ENCODE results near the gene RAB37. TPM values are rescaled to one million over a fixed set of nuclear protein-coding genes. Genes with fewer than 3 reads are reported as not detected.

RAB37 gene
- total and polyA plus RNA-seq, 3 donors from 2014 or later: 0.81 to 1.9 (median 0.94) TPM

GRCh38 chr17:74768069-74768762 lies 31.2 kb downstream of the RAB37 start:
- intact Hi-C loops (cut with DNase I; ENCODE audit: low total_unique reads): no loop called here
- no peaks in the 10 kb centered on the region for H3K36me3 ChIP-seq (ENCODE audit: low read depth, missing control alignments)
- H3K4me3 ChIP-seq: no peak overlapping the region
- peak; percentile 71 for DNase-seq
- H3K4me1 ChIP-seq: peaks cover 9% of the 10 kb centered on the region
- no peaks in the 10 kb centered on the region for H3K9me3 ChIP-seq
- 52 to 58% methylated on average over 17 of the region's 17 CpGs for WGBS, 2 donors
- H3K27me3 ChIP-seq: no peaks in the 10 kb centered on the region
- no peak for TF ChIP-seq CTCF (IDR thresholded peaks at IDR 0.05)
- no peak for TF ChIP-seq POLR2A (IDR thresholded peaks at IDR 0.05)
- H3K27ac ChIP-seq: peak overlapping the region; percentile 51 to 59

DNA sequence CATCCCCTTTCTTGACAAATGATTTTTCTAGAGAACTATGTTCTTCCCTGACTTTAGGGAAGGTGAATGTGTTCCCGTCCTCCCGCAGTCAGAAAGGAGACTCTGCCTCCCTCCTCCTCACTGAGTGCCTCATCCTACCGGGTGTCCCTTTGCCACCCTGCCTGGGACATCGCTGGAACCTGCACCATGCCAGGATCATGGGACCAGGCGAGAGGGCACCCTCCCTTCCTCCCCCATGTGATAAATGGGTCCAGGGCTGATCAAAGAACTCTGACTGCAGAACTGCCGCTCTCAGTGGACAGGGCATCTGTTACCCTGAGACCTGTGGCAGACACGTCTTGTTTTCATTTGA lies 31.7 kb downstream of the RAB37 start:
- Histone ChIP-seq H3K27ac (peak overlapping the region in 1 of 2 donors; percentile 59), H3K4me3 (no peak overlapping the region), H3K4me1 (peaks cover 10% of the 10 kb centered on the region), H3K36me3 (ENCODE audit: low read depth, missing control alignments) (no peaks in the 10 kb centered on the region), H3K9me3 (no peaks in the 10 kb centered on the region), H3K27me3 (no peaks in the 10 kb centered on the region)
- TF ChIP-seq CTCF (IDR thresholded peaks at IDR 0.05): no peak
- TF ChIP-seq POLR2A (IDR thresholded peaks at IDR 0.05): no peak
- intact Hi-C loops (cut with DNase I; ENCODE audit: low total_unique reads): no loop called here
- 75 to 78% methylated on average over 4 to 7 of the region's 7 CpGs for WGBS, 2 donors
- DNase-seq: no peak

DNA sequence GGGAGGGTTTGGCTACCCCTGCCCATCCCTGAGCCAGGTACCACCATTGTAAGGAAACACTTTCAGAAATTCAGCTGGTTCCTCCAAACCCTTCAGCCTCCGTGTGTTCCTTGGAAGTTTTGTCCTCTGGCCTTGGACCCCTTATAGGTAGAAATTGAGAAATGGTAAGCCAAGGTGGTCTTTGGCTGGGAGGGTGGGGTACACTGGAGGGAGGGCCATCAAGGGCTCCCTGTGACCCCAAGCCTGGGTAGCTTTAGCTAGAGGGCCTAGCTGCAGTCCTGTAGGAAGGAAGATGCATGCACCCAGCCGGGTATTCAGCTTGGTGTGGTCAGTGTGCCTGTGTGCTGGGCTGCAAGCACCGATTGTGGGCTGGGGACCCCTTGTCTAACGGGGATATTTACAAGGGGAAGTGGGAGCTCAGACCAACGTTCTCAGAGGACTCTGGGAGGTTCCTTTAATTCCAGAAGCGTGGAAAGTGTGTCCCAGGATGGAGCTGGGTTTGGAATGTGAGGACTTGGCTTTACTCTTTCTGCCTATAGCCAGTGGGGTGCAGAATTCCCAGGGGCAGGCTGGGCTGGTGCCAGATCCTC lies 32.3 kb downstream of the RAB37 start:
- no peak overlapping the region for H3K4me3 ChIP-seq
- no peaks in the 10 kb centered on the region for H3K9me3 ChIP-seq
- H3K27me3 ChIP-seq: no peaks in the 10 kb centered on the region
- TF ChIP-seq POLR2A (IDR thresholded peaks at IDR 0.05) (no peak), CTCF (IDR thresholded peaks at IDR 0.05) (no peak)
- DNase-seq: no peak
- 47 to 68% methylated on average over 5 to 6 of the region's 6 CpGs for WGBS, 2 donors
- H3K36me3 ChIP-seq (ENCODE audit: low read depth, missing control alignments): no peaks in the 10 kb centered on the region
- H3K4me1 ChIP-seq: peaks cover 10% of the 10 kb centered on the region
- intact Hi-C loops (cut with DNase I; ENCODE audit: low total_unique reads): no loop called here
- no peak overlapping the region for H3K27ac ChIP-seq

DNA sequence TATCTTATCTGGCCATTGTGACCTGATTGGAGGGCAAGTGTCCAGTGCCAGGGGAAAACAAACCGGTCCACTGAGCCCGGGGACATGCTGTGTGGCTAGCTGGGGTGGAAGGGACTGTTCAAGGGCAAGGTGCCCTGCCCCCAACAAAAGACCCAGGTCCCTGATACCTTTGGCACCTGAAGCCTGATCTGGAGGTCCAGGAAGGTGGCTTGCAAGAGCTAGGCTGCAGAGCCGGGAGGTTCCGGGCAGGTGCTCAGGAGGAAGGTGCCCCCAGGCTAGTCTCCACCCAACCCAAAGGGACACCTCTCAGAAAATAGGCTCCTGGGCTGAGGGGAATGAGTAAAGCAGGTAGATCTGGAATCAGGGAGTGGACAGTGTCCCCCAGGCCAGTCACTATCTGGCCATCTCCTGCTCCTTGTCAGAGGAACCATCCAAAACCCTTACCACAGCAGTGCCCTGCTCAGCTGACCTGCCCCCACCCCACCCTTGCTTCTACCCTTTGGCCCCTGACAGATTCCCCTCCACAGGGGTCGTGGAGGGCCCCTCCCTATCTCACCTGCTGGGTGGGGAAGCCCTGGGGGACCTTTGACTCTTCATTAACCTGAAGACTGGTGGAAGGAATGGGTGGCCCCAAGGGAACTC lies 32.9 kb downstream of the RAB37 start:
- no peak overlapping the region for H3K27ac ChIP-seq
- no peak overlapping the region for H3K4me3 ChIP-seq
- no peak for DNase-seq
- H3K4me1 ChIP-seq: peaks cover 12% of the 10 kb centered on the region
- intact Hi-C loops (cut with DNase I; ENCODE audit: low total_unique reads): no loop called here
- H3K36me3 ChIP-seq (ENCODE audit: low read depth, missing control alignments): no peaks in the 10 kb centered on the region
- H3K27me3 ChIP-seq: no peaks in the 10 kb centered on the region
- H3K9me3 ChIP-seq: no peaks in the 10 kb centered on the region
- WGBS, 2 donors: 43 to 58% methylated on average over 3 to 5 of the region's 5 CpGs
- no peak for TF ChIP-seq POLR2A (IDR thresholded peaks at IDR 0.05)
- no peak for TF ChIP-seq CTCF (IDR thresholded peaks at IDR 0.05)

Data from testis (tissue), 3 donors.